GM12873 (cell line): Measurements from ENCODE around the gene NLGN3.

Experiments
- TF ChIP-seq, protein P1 (sequence below): IDR thresholded peaks from 2 replicates; pipeline ENCODE4 v1.5.1; 2012; ENCODE audit warnings: low read depth, mild to moderate bottlenecking, moderate library complexity, low read length, control low read depth; ENCODE audit not compliant: insufficient read depth; ENCODE audit errors: missing control alignments

The NLGN3 gene

DNA sequence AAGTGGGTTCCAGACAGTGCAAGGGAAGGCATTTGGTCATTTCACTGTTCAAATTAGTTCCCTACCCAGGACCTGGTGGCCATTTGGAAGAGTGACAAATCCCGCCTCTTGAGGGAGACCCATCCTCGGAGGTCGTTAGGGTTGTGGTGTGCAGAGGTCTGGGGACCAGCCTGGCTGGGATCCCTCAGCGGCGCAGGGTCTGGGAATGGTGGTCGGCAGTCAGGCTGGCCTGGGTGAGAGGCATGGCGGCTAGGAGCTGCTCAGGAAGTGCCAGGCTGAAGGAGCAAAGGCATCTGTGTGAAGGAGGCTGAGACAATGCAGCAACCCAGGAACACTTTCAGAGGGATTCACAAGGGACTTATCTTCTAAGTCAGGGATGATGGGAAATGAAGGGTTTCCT lies 6.7 kb downstream of the NLGN3 start:
- TF ChIP-seq, protein P1, sequence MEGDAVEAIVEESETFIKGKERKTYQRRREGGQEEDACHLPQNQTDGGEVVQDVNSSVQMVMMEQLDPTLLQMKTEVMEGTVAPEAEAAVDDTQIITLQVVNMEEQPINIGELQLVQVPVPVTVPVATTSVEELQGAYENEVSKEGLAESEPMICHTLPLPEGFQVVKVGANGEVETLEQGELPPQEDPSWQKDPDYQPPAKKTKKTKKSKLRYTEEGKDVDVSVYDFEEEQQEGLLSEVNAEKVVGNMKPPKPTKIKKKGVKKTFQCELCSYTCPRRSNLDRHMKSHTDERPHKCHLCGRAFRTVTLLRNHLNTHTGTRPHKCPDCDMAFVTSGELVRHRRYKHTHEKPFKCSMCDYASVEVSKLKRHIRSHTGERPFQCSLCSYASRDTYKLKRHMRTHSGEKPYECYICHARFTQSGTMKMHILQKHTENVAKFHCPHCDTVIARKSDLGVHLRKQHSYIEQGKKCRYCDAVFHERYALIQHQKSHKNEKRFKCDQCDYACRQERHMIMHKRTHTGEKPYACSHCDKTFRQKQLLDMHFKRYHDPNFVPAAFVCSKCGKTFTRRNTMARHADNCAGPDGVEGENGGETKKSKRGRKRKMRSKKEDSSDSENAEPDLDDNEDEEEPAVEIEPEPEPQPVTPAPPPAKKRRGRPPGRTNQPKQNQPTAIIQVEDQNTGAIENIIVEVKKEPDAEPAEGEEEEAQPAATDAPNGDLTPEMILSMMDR: no peak

DNA sequence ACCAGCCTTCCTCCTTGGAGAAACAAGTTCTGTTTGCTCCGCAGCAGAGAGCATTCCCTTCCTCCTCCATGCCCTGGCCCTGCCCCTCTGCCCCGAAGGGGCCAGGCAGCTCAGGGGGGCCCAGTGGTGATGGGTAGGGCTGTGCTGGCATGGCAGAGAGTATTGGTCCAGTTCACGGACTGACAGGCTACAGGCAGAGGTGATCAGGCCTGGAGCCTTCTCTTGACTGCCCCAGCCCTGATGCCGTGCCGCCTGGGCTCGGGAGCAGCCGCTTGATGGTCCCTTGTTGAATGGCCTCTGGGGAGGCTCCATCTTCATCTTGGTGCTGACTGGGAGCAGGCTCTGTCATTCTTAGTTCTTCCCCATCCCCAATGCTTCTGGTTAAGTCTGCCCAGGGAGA lies 9.6 kb downstream of the NLGN3 start:
- TF ChIP-seq, protein P1: no peak

DNA sequence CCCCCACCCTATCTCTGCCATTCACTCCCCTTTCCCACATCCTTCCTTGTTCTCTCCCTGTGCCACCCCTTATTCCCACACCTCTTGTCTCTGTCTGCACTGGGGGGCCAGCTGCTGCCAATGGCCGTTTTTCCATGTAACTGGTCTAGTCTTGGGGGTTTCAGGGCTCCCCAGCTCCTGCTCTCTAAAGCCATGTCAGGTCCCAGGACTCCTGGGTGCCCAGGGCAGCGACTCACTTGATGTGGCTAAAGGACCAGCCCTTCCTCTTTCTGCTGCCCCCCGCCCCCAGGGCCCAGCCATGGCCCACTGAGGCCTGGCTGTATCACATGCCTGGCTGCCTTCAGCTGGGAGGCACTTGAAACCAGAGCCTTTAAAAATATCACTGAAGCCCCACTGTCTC lies 10.0 kb downstream of the NLGN3 start:
- TF ChIP-seq, protein P1: no peak

DNA sequence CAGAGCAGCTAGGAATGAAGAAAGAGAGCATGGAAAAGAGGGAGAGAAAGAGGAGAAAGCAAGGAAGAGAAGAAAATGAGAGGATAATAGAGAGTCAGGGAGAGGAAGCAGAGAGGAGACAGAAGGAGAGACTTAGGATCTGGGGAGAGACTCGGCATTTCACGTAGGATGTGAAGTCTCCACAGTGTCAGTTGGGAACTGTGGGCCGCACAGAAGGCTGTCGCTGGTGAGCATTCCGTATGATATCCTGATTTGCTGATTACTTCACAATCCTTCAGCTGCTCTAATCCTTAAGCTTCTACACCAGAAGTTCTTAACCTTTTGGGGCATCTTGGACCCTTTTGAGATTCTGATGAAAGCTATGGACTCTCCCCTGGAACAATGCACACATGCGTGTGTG lies 14.0 kb downstream of the NLGN3 start:
- TF ChIP-seq, protein P1: no peak

DNA sequence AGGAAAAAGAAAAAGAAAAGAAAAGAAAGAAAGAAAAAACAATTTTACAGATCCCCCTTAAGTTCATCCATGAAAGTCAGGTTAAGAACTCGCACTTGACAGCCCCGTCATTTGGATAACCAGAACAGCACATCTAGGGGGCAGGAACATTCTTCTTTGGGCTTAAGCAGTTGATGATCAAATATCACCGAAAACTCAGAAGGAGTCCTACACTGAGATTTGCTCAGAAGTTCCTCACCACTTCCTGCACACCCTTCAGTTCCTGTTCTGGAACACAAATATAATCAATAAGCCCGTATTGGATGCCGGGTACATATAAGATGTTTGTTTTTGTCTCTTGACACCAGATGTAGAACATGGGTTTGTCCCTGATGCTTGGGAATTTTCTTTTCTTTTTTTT lies 14.7 kb downstream of the NLGN3 start:
- TF ChIP-seq, protein P1: no peak

DNA sequence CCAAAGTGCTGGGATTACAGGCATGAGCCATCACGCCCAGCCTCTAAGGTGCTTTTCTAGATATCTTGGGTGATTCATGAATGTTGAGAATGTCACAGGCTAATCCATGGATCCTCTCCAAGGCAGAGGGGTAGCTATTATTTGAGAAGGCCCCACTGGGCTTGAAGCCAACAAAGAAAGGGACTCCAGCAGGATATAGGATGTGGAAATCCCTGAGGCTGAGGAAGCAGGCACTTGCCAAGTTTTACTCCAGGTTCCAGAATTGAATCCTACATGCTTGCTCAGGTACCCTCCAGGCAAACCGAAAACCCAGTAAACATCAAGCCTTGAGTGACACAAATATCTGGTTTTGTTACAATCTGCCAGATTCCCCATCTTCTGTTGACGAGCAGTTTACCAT lies 15.8 kb downstream of the NLGN3 start:
- TF ChIP-seq, protein P1: no peak

DNA sequence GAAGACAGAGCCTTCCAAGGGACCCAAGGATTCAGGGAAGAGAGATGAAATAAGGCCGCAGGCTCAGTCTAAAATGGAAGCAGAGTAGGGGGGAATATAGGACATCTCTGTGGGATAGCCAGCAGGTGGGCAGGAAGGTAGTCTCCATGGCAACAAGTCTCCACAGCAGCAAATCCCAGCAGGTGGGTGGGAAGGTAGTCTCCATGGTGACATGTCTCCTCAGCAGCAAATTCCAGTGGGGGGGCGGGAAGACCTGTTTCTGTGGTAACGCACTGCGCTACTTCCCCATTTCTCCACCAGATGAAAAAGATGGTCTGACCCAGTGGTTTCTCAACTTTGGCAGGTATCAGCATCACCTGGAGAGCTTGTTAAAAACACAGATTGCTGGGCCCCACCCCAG lies 18.3 kb downstream of the NLGN3 start:
- TF ChIP-seq, protein P1: no peak
